Smooth muscle cell (in vitro differentiated cells): ENCODE data around the gene OR13J1. TPM values are rescaled to one million over a fixed set of nuclear protein-coding genes. Genes with fewer than 3 reads are reported as not detected.
"Not testable (repeated sequence)": the region's sequence is repeated elsewhere in the genome, so short reads cannot be mapped to it uniquely, and the experiment has no call there.

ENCODE experiments used
- DNase-seq: peaks from one replicate; lab custom pipeline; 2025; ENCODE audit not compliant: unreplicated experiment; lab: John Stamatoyannopoulos, UW
- H2AFZ ChIP-seq: fragments of 200-600 bp; sonication (generic); 2 replicates; pipeline ENCODE4 v1.6.0; 2016; ENCODE audit warnings: antibody characterized with exemption, low read depth, mild to moderate bottlenecking
- H3F3A ChIP-seq: fragments of 200-600 bp; sonication (generic); 2 replicates; pipeline ENCODE4 v1.6.0; 2017; ENCODE audit warnings: antibody characterized with exemption, low read depth
- H3K27ac ChIP-seq: fragments of 200-600 bp; sonication (generic); 2 replicates; pipeline ENCODE4 v1.5.1; 2016; ENCODE audit warnings: low read depth, mild to moderate bottlenecking
- H3K27me3 ChIP-seq: fragments of 200-600 bp; sonication (generic); 2 replicates; pipeline ENCODE4 v1.6.1; 2016; ENCODE audit warnings: low read depth, mild to moderate bottlenecking
- H3K36me3 ChIP-seq: fragments of 200-600 bp; sonication (generic); 2 replicates; pipeline ENCODE4 v1.5.1; 2016; ENCODE audit warnings: low read depth
- H3K4me1 ChIP-seq: fragments of 200-600 bp; sonication (generic); 2 replicates; pipeline ENCODE4 v1.5.1; 2016; ENCODE audit warnings: low read depth
- H3K4me2 ChIP-seq: fragments of 200-600 bp; sonication (generic); 2 replicates; pipeline ENCODE4 v1.6.0; 2016; ENCODE audit warnings: mild to moderate bottlenecking
- H3K4me3 ChIP-seq: fragments of 200-600 bp; sonication (generic); 2 replicates; pipeline ENCODE4 v1.5.1; 2016; ENCODE audit warnings: mild to moderate bottlenecking
- H3K79me2 ChIP-seq: fragments of 200-600 bp; sonication (generic); 2 replicates; pipeline ENCODE4 v1.6.0; 2016; ENCODE audit warnings: low read depth, mild to moderate bottlenecking
- H3K9ac ChIP-seq: fragments of 200-600 bp; sonication (generic); 2 replicates; pipeline ENCODE4 v1.6.0; 2016; ENCODE audit warnings: low read depth
- H3K9me3 ChIP-seq: fragments of 200-600 bp; sonication (generic); replicated peaks from 2 replicates; pipeline ENCODE4 v1.5.1; 2016; ENCODE audit warnings: low read depth
- H4K20me1 ChIP-seq: fragments of 200-600 bp; sonication (generic); 2 replicates; pipeline ENCODE4 v1.6.0; 2016; ENCODE audit warnings: low read depth
- CTCF ChIP-seq: fragments of 200-600 bp; sonication (generic); IDR thresholded peaks from 2 replicates; pipeline ENCODE4 v1.5.1; 2017; ENCODE audit warnings: borderline replicate concordance, mild to moderate bottlenecking, antibody characterized with exemption; ENCODE audit not compliant: insufficient read depth, poor library complexity, severe bottlenecking
- WGBS: methylation state at CpG from one replicate; pipeline ENCODE4 v1.1.7; 2016; ENCODE audit warnings: low lambda C conversion rate; 5-methylcytosine and 5-hydroxymethylcytosine counted together
- polyA plus RNA-seq: library from polyadenylated mRNA; unstranded; fragments of >200 nt; fragmentation: Nextera tagmentation; extraction: Ambion mirVana; gene quantifications from 2 replicates; pipeline ENCODE4 v1.2.1, GENCODE V29; 2016
- total RNA-seq: library from RNA; depleted of rRNA; stranded (reverse); fragments of >200 nt; gene quantifications from 2 replicates; pipeline ENCODE4 v1.2.3, GENCODE V29; 2014

Gene OR13J1
- total and polyA plus RNA-seq, 2 experiments from 2014 or later = not detected

- Histone ChIP-seq H3K9me3 (no peaks in the 10 kb centered on the region), H3K27ac (no peak overlapping the region), H3F3A (peaks cover 8% of the 10 kb centered on the region), H3K4me2 (no peak overlapping the region), H3K4me3 (no peak overlapping the region), H3K79me2 (no peaks in the 10 kb centered on the region), H3K36me3 (no peaks in the 10 kb centered on the region), H3K4me1 (no peaks in the 10 kb centered on the region), H3K9ac (no peak overlapping the region), H3K27me3 (no peaks in the 10 kb centered on the region), H2AFZ (no peak overlapping the region), H4K20me1 (no peaks in the 10 kb centered on the region)
- no peak for DNase-seq
- WGBS = 92% methylated on average over 4 of the region's 4 CpGs
- no peak for TF ChIP-seq CTCF
Observed at GRCh38 chr9:35917261-35917660, 47.1 kb upstream of the OR13J1 start.

- H3K27ac ChIP-seq = no peak overlapping the region
- H3K36me3 ChIP-seq = no peaks in the 10 kb centered on the region
- no peak overlapping the region for H3K4me2 ChIP-seq
- no peaks in the 10 kb centered on the region for H3K27me3 ChIP-seq
- no peak overlapping the region for H3K9ac ChIP-seq
- no peaks in the 10 kb centered on the region for H3K4me1 ChIP-seq
- WGBS = 84% methylated on average over 16 of the region's 16 CpGs
- H2AFZ ChIP-seq = no peak overlapping the region
- peaks cover 8% of the 10 kb centered on the region for H3F3A ChIP-seq
- no peaks in the 10 kb centered on the region for H3K79me2 ChIP-seq
- H4K20me1 ChIP-seq = no peaks in the 10 kb centered on the region
- DNase-seq = no peak
- no peak for TF ChIP-seq CTCF
- H3K9me3 ChIP-seq = no peaks in the 10 kb centered on the region
- no peak overlapping the region for H3K4me3 ChIP-seq
Observed at GRCh38 chr9:35915681-35916294, 45.6 kb upstream of the OR13J1 start.

- Histone ChIP-seq H3K4me1 (no peaks in the 10 kb centered on the region), H2AFZ (no peak overlapping the region), H3K9ac (no peak overlapping the region), H3K79me2 (no peaks in the 10 kb centered on the region), H3K4me2 (no peak overlapping the region), H3K4me3 (no peak overlapping the region), H3K9me3 (no peaks in the 10 kb centered on the region), H3K27me3 (no peaks in the 10 kb centered on the region), H3F3A (peaks cover 2% of the 10 kb centered on the region), H4K20me1 (no peaks in the 10 kb centered on the region), H3K36me3 (no peaks in the 10 kb centered on the region), H3K27ac (no peak overlapping the region)
- no peak for TF ChIP-seq CTCF
- WGBS = 27% methylated on average over 9 of the region's 9 CpGs
- DNase-seq = no peak
Observed at GRCh38 chr9:35914301-35914807, 44.2 kb upstream of the OR13J1 start.

- H4K20me1 ChIP-seq, H2AFZ ChIP-seq, H3K4me3 ChIP-seq, H3K4me2 ChIP-seq, H3K9me3 ChIP-seq, H3K27ac ChIP-seq, H3K4me1 ChIP-seq, H3K27me3 ChIP-seq, H3K79me2 ChIP-seq, H3K36me3 ChIP-seq, H3F3A ChIP-seq, H3K9ac ChIP-seq, DNase-seq: not testable (repeated sequence)
Observed at GRCh38 chr9:35913429-35913828, 43.2 kb upstream of the OR13J1 start.
